Measurements from ENCODE around the gene BIN1. TPM values are rescaled to one million over a fixed set of nuclear protein-coding genes. Genes with fewer than 3 reads are reported as not detected.

The BIN1 gene
- total RNA-seq, 1 experiment from 2014 or later: 90.4 TPM

DNA sequence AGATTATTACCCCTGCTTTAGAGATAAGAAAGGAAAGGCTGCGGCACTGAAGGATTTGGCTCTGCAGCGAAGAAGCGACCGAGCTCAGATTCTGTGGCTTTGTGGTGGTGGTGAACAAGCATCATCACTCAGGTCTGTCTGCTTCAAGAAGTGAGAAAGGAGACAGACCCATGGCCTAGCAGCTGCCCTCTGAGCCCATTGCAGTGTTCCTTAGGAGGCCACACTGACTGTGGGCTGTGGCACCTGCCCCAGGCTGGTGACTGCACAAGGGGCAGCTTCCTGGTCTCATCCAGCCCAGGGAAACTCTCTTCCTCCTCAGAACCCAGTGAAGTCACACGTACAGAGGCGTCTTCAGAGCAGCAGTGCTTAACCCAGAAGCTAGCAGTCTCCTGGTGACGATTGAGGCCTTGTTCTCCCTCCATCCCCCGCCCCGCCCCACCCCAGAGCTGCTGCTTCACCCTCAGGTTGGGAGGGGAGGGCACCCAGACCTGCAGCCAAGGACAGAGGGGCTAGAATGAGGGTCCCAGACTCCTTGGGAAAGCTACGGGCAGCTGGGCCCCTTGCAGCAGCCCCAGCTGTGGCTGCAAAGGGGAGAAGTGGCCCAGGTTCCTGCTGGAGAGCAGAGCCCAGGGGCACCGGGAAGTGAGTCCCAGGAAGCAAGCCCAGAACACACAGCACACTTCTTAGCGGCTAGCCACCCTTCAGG, 22.2 kb downstream of the BIN1 start:
- Histone ChIP-seq H3K27ac (no peak overlapping the region), H3K27me3 (no peaks in the 10 kb centered on the region), H3K9me3 (replicated peaks) (no peaks in the 10 kb centered on the region), H3K4me1 (peaks cover 53% of the 10 kb centered on the region), H3K4me3 (no peak overlapping the region), H3K36me3 (no peaks in the 10 kb centered on the region)
- no peak for DNase-seq

DNA sequence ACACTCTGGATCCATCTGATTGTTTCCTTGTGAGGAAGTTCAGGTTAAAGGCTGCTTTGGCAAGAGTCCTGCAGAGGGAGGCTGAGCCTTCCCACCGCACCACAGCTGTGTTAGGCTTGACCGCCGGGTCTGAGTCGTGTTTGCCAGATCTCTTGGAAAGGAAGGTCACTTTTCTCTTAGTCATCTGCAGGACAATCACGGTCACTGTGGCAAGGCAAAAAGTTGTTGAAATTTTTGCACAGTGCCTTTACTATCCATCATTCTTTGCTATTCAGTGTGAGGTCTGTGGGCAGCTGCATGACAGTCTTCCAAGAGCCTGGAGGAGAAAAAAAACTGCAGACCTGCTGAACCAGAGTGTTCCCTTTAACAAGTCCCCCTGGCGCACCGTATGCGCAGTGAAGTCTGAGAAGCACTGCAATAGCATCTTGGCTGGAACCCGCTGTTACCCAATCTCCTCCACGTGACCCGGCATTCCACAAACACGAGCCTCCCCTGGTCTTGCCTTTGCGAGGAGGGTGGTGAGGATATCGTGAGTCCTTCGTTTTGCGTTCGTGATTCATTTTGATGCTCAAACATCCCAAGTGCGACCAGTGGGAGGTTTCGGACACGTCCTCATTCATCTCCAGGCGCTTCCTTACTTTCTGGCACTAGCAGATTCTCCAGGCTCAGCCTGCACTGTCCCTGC, 23.0 kb downstream of the BIN1 start:
- H3K27me3 ChIP-seq: no peaks in the 10 kb centered on the region
- no peak overlapping the region for H3K27ac ChIP-seq
- no peaks in the 10 kb centered on the region for H3K9me3 ChIP-seq (replicated peaks)
- H3K4me1 ChIP-seq: peaks cover 53% of the 10 kb centered on the region
- no peaks in the 10 kb centered on the region for H3K36me3 ChIP-seq
- H3K4me3 ChIP-seq: no peak overlapping the region
- peak in 1 of 2 experiments; percentile 55 for DNase-seq

DNA sequence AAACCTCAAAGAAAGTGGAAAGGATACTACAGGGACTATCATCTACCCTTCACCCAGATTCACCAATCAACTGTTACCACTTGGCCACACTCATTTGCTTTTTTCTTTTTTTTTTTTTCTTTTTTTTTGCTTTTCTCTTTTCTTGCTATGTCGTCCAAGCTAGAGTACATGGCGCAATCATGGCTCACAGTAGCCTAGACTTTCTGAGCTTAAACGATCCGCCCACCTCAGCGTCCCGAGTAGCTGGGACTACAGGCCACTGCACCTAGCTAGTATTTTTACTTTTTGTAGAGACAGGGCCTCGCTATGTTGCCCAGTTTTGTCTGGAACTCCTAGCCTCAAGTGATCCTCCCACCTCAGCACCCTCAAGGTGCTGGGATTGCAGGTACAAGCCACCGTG, 24.0 kb downstream of the BIN1 start:
- Histone ChIP-seq H3K36me3 (no peaks in the 10 kb centered on the region), H3K27ac (no peak overlapping the region), H3K4me3 (no peak overlapping the region), H3K27me3 (no peaks in the 10 kb centered on the region), H3K9me3 (replicated peaks) (no peaks in the 10 kb centered on the region), H3K4me1 (peaks cover 50% of the 10 kb centered on the region)
- DNase-seq: no peak

GRCh38 chr2:127081826-127082633, 24.9 kb downstream of the BIN1 start:
- no peaks in the 10 kb centered on the region for H3K27me3 ChIP-seq
- H3K36me3 ChIP-seq: no peaks in the 10 kb centered on the region
- DNase-seq: no peak
- no peak overlapping the region for H3K4me3 ChIP-seq
- H3K9me3 ChIP-seq (replicated peaks): no peaks in the 10 kb centered on the region
- H3K4me1 ChIP-seq: peaks cover 42% of the 10 kb centered on the region
- H3K27ac ChIP-seq: no peak overlapping the region

- Histone ChIP-seq H3K4me1 (peaks cover 35% of the 10 kb centered on the region), H3K36me3 (no peaks in the 10 kb centered on the region), H3K27ac (no peak overlapping the region), H3K9me3 (replicated peaks) (no peaks in the 10 kb centered on the region), H3K4me3 (no peak overlapping the region), H3K27me3 (no peaks in the 10 kb centered on the region)
- DNase-seq: no peak
Observed at GRCh38 chr2:127080938-127081755, 25.8 kb downstream of the BIN1 start.

- Histone ChIP-seq H3K4me3 (no peak overlapping the region), H3K4me1 (peaks cover 28% of the 10 kb centered on the region), H3K27ac (no peak overlapping the region)
Observed at GRCh38 chr2:127080226-127080937, 26.6 kb downstream of the BIN1 start.

DNA sequence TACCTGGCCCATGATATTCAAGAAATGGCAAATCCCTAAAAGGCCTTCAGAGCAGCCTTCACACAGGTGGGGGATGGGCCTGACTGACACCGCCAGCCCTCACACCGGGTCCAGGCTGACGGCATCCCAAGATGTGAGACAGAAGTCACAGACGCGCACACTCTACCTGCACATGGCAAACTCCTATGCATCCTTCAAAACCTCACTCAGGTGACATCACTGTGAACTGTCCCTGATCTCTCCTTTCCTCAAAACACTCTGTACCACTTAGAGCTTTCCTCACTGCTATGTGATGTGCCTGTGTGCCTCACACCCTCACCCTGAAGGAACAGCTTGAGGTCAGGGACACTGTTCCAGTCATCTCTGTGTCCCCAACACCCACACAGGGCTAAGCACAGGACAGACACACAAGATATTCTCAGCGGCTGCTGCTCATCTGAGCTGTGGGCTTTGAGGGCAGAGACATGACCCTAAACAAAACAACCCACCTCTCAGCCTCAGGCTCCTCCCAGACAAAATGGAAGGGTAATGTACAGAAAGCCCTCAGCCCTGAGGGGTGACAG, 27.5 kb downstream of the BIN1 start:
- H3K36me3 ChIP-seq: no peaks in the 10 kb centered on the region
- DNase-seq: no peak
- no peak overlapping the region for H3K27ac ChIP-seq
- no peak overlapping the region for H3K4me3 ChIP-seq
- H3K4me1 ChIP-seq: peaks cover 18% of the 10 kb centered on the region
- no peaks in the 10 kb centered on the region for H3K27me3 ChIP-seq
- no peaks in the 10 kb centered on the region for H3K9me3 ChIP-seq (replicated peaks)

More at GRCh38 chr2:127080226-127080937, 26.6 kb downstream of the BIN1 start:
- H3K27me3 ChIP-seq: no peaks in the 10 kb centered on the region
- H3K36me3 ChIP-seq: no peaks in the 10 kb centered on the region
- DNase-seq: no peak
- H3K9me3 ChIP-seq (replicated peaks): no peaks in the 10 kb centered on the region

DNA sequence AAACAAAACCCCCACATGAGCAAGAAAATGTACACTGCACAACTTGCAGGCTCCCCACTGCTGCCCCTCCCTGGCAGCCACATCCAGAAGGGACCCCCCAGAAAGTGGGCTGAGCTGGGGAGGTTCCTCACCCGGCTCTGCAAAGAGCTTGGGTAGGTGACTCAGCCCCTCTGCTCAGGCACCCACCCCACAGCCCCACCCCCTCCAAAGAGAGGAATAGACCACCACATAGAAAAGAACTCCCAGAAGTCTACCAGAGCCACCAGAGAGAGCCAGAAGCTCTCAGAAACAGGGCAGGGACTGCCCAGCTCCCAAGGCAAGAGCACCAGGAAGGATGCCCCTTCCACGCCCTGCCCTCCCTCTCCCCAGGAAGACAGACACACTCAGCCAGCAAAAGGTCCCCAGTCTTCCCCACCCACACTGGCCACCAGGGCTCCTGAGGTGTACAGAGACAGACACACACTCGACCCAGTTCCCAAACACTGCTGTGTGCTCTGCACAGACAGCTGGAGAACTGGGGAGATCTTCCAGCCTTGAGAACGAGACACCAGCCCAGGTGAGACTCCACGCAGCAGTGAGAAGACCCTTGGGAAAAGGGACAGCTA, 28.2 kb downstream of the BIN1 start:
- no peak for DNase-seq
- Histone ChIP-seq H3K27me3 (no peaks in the 10 kb centered on the region), H3K36me3 (no peaks in the 10 kb centered on the region), H3K9me3 (replicated peaks) (no peaks in the 10 kb centered on the region), H3K27ac (no peak overlapping the region), H3K4me3 (no peak overlapping the region), H3K4me1 (peaks cover 12% of the 10 kb centered on the region)

GRCh38 chr2:127078028-127078427, 28.9 kb downstream of the BIN1 start:
- H3K36me3 ChIP-seq: no peaks in the 10 kb centered on the region
- H3K9me3 ChIP-seq (replicated peaks): no peaks in the 10 kb centered on the region
- no peak overlapping the region for H3K4me3 ChIP-seq
- no peak for DNase-seq
- H3K4me1 ChIP-seq: peaks cover 5% of the 10 kb centered on the region; the same call in 1 of the 2 replicates
- no peaks in the 10 kb centered on the region for H3K27me3 ChIP-seq
- no peak overlapping the region for H3K27ac ChIP-seq

- no peaks in the 10 kb centered on the region for H3K27me3 ChIP-seq
- no peak overlapping the region for H3K27ac ChIP-seq
- H3K4me1 ChIP-seq: 0 out of 2 replicates have a peak, but pooled peaks cover 5% of the 10 kb centered on the region
- no peaks in the 10 kb centered on the region for H3K9me3 ChIP-seq (replicated peaks)
- H3K4me3 ChIP-seq: no peak overlapping the region
- DNase-seq: no peak
- H3K36me3 ChIP-seq: no peaks in the 10 kb centered on the region
Observed at GRCh38 chr2:127076924-127077323, 30.0 kb downstream of the BIN1 start.

DNA sequence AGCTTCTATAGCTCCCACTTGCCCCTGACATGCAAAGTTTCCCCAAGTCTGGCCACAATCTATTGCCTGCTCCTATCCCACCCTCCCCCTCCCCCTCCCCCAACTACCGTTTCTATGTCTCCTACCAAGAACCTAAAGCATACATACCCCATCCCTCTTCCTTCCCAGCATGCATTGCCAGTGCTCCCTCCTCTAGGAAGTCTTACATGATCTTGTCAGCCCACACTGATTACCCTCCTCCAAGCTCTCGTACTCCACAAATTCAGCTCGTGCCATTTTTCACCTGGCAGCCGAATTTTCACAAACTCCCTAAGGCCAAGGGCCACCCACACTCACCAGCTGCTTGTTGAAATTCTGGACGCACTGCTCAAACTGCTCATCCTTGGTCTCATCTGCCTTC, 30.7 kb downstream of the BIN1 start:
- Histone ChIP-seq H3K27ac (no peak overlapping the region), H3K4me1 (0 out of 2 replicates have a peak, but pooled peaks cover 5% of the 10 kb centered on the region), H3K27me3 (no peaks in the 10 kb centered on the region), H3K4me3 (no peak overlapping the region), H3K9me3 (replicated peaks) (no peaks in the 10 kb centered on the region), H3K36me3 (no peaks in the 10 kb centered on the region)
- no peak for DNase-seq

GRCh38 chr2:127075821-127076220, 31.1 kb downstream of the BIN1 start:
- no peak for DNase-seq
- Histone ChIP-seq H3K36me3 (no peaks in the 10 kb centered on the region), H3K4me1 (0 out of 2 replicates have a peak, but pooled peaks cover 5% of the 10 kb centered on the region), H3K27ac (no peak overlapping the region), H3K4me3 (no peak overlapping the region), H3K27me3 (no peaks in the 10 kb centered on the region), H3K9me3 (replicated peaks) (no peaks in the 10 kb centered on the region)

GRCh38 chr2:127074936-127075335, 32.0 kb downstream of the BIN1 start:
- H3K9me3 ChIP-seq (replicated peaks): no peaks in the 10 kb centered on the region
- no peak overlapping the region for H3K27ac ChIP-seq
- no peaks in the 10 kb centered on the region for H3K27me3 ChIP-seq
- H3K4me1 ChIP-seq: 0 out of 2 replicates have a peak, but pooled peaks cover 5% of the 10 kb centered on the region
- DNase-seq: no peak
- H3K4me3 ChIP-seq: no peak overlapping the region
- H3K36me3 ChIP-seq: 0 out of 2 replicates have a peak, but pooled peaks cover 3% of the 10 kb centered on the region
